RPMI8226 (cell line): ENCODE results near the gene EVA1A.

Source experiments
- DNase-seq: peaks from one replicate; pipeline ENCODE4 v3.0.0-alpha.2; 2015

Gene EVA1A

DNA sequence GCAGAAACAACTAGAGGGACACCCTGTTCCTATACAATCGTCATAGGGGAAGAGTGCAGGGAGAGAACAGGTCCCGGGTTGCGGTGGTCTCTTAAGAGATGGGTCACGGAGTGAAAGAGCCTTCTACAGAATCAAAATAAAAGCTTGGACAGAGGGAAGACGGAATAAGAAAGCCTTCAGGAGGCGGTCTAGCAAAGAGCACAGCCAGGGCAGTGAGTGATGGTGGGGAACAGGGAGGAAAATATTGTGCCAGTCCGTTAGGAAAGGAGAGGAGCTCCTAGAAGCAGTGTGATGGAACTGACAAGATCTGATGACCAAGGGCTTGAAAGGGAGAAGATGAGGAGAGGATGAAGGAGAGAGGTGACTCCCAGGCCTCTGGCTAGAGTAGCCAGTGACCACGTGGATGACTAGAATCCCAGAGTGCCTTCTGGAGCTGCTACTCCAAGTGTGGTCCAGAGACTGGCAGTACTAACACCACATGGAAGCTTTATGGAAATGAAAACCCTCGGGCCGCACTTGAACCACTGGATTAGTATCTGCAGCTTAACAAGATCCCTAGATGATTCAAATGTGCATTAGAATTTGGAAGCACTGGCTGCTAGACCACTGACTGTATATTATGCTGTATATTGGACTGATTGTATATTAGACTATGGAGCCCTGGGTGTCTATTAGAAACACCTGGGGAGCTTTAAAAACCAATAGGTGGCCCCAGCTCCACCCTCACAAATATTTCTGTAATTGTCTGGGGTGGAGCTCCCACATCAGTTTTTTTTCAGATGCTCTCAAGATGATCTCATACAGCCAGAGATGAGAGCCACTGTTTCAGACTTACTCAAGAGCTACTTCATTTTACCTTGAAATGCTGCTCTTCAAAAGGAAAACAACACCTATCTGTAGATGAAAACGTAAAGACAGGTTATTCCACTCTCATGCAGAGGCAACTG lies 1.1 kb upstream of the EVA1A start:
- no peak for DNase-seq

DNA sequence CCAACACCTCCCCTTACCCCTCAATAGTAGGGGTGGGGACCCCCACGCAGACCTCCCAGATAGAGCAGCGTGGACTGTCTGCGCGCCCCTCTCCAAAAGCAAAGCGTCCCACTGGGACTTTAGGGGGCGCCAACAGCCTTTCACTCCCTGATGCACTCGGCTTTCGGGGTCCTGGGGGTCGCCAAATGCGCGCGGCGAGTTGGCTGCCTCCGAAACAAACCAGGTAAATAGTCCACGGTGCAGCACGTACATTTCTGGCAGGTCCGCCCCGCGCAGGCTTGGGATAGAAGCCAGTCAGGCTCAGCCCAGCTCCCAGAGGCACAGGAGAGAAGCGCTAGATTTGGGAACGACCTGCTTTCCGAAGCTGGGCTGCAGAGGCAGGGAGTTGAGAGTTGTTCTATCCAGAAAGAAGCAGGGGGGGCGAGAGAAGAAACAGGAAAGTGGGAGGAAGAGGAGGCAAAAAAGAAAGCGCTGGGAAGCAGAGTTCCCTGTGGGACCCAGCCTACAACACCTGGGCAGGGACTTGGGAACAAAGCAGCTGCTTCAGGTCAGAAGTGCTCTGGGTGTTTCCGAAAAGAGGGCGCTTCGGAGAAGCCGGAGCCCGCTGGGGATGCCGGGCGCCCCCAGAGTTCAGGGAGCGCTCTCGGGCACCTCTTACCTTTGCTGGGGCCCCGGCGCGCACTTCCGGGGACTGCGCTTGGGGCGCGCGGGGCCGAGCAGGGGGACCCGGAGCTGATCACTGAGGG lies 544 bp downstream of the EVA1A start:
- DNase-seq = no peak

DNA sequence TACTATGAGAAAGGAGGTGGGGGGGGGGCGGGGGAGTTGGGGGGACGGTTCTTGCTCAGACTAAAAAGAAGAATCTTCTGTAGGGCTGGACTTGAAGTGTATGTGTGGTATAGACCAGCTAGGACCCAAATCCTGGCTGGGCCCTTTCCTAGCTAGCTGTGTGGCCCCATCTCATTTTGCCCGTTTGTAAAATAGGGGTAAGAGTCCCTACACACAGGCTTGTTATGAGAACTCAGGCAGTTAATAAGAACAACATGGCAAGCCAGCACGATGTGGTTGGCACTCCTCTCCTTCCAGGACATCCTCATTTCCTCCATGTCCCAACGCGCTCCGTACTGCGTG lies 1.1 kb downstream of the EVA1A start:
- no peak for DNase-seq

DNA sequence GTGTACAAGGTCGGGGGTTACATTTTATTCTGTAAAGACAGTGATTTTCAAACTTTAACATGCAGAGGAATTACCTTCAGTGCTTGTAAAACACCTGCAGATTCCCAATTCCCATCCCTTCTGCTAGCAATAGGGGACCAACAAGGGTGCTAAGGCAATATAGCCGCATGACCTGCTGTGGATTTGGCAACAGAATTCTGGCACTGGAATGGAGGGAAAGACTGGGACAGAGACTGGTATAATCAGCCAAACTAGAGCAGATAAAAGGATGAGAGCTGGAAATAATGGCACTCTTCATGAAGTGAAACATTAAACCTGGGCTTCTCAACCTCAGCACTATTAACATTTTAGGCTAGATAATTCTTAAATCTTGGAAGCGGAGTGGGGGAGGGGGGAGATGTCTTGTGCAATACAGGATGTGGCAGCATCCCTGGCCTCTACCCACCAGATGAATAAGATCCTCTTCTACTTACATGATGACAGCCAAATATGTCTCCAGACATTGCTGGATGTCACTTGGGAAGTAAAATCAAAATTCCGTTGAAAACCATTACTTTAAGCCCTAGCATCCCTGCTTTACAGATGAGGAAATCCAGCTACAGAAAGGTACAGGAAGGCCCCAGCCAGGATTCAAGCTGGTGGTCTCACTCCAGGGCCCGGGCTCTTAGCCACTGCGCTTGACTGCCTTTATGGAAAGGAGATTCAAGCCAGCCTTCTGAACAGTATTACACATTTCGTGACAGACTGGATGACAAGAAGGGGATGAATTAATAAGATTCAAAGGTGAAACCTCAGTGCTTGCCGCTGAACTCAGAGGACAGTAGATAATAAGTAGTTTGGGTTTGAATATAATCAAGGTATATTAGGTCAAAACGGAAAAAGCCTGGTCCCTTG lies 1.7 kb downstream of the EVA1A start:
- no peak for DNase-seq

DNA sequence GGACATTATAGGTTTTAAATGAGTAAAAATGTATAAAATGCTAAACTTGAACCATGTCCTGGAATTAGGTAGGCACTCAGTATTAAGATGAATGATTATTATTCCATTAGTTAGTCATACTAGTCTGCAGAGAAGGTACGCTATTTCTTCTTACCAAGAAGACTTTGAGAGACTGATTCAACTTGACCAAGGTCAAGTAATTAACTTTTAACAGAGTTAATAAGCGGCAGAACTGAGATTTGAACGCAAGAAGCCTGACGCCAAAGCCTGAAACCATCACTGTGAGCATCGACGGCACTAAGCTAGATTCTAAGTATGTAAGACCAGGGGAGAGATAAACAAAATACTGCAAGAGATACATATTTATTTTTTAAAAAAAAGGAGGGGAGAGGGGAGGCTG lies 2.6 kb downstream of the EVA1A start:
- no peak for DNase-seq

DNA sequence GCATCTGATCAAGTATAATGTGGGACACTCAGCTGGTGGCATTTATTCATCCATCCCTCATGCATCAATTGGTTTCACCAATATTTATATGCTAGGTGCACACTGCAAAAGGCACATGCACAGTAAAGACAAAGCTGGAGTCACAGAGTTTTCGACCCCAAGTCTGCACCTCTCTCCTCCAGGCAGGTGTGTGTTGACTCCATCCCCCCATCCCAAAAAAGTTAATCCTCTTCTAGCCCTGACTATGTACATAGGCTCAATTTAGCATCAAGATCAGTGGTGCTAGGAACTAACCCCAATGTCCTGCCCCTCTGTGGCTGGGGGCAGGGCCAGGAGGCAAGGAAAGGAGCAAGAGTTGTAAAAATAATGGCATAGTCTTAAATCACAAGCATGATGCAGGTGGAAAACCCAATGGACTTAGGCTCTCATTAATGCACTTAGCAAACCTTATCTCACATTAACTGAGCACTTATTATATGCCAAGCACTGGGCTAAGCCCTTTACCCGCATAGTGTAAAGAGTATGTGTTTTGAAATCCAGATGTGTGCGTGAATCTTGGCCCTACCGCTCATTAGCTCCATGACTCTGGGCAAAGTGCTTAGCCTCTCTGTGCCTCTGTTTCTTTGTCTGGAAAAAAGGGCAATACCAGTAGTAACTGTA lies 3.1 kb downstream of the EVA1A start:
- no peak for DNase-seq

DNA sequence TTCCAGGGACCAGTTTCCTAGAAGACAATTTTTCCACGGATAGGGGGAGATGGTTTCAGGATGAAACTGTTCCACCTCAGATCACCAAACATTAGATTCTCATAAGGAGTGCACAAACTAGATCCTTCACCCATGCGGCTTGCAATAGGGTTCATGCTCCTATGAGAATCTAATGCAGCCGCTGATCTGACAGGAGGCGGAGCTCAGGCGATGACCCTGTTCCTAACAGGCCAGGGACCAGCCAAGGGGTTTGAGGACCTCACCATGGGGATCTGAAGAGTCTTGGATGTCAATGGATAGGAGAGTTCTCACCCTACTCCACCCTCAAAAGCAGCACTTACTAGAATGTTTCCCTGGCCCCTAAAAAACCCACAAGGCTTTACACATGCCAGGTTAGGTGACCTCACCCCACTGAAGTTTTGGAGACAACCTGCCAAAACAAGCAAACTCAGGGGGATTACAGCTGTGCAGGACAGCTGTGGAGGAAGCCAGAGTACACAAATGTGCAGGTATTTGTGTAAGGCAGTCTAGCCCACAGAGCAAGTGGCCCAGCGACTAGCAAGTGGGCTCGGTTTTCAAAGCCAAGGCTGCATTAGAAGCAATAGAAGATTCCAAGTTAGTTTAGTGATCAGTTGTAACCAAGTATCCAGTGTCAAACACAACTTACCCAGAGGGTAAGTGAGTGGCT lies 3.9 kb downstream of the EVA1A start:
- DNase-seq = no peak

DNA sequence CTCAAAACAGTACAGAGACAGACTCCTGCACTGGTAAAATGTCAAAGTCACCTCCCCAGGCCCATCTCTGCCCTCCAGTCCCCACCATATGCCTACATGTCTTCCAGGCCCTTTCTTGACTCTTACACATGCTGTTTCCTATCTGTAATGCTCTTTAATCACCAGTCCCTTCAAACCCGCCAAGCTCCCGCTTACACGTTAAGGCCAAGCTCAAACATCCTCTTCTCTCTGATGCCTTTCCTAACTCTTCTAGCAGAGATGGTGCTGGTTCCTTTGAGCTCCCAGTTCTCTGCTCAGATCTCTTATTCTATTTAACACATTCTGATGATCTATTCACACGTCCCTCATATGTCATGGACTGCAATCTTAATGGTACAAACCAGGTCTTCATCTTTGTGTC lies 5.0 kb downstream of the EVA1A start:
- DNase-seq = no peak

DNA sequence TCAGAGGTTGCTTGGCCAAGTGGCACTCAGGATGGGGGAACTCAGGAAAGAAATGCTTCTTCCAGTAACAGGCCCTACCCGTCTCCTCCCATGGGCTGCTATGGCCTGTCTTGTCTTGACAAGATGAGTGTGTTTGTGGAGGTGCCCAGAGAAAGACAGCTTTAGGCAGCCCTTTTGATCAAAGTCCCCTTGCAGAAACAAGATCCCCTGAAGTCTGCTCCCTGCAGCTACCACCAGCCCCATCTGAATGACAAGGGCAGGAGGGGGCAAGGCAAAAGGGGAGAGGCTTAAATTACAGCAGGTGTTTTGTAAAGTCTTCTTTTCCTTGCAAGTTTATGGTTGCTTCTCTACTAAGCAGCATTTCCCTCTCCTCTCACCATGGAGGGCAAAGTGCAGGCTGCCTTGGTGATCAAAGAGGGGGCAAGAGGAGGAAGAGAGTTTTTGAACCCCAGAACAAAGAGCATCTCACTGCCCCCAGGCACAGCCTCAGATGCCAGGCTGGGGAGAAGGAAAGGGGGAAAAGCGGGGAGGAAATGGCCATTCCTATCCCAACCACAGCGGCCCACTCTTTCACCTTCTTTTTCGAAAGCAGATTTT lies 6.7 kb downstream of the EVA1A start:
- no peak for DNase-seq

DNA sequence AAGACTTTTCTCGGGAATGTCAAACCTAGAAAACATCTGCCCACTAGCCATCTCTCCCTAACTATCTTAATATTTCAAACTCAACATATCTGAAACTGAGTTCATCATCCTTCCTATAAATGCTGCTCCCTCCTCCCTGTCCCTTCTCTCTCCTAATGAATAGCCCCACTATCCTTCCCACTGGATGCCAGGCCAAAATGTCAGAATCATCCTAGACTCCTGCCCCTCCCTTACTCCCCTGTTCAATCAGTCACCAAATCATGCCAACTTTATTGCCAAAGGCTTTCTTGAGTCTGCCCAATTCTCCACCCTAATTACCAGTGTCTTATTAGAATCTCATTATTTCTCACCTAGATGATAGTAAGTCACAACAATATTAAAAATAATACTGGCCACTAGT lies 8.5 kb downstream of the EVA1A start:
- no peak for DNase-seq

DNA sequence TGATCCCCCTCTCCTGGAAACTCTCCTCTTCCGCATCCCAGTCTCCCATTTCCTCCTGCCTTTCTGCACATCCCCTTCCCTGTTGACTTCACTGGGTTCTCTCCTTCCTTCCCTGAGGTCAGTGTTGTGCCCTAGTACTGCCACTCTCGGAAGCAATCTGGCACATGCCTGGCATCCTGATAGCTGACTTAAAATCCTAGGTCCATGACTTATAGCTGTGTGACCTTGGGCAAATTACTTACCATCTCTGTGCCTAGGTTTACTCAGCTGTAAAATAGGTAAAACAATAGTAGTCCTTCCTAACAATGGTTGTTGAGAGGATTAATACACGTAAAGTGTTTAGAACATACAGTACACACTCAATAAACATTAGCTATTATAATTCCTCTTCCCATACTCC lies 9.3 kb downstream of the EVA1A start:
- no peak for DNase-seq

DNA sequence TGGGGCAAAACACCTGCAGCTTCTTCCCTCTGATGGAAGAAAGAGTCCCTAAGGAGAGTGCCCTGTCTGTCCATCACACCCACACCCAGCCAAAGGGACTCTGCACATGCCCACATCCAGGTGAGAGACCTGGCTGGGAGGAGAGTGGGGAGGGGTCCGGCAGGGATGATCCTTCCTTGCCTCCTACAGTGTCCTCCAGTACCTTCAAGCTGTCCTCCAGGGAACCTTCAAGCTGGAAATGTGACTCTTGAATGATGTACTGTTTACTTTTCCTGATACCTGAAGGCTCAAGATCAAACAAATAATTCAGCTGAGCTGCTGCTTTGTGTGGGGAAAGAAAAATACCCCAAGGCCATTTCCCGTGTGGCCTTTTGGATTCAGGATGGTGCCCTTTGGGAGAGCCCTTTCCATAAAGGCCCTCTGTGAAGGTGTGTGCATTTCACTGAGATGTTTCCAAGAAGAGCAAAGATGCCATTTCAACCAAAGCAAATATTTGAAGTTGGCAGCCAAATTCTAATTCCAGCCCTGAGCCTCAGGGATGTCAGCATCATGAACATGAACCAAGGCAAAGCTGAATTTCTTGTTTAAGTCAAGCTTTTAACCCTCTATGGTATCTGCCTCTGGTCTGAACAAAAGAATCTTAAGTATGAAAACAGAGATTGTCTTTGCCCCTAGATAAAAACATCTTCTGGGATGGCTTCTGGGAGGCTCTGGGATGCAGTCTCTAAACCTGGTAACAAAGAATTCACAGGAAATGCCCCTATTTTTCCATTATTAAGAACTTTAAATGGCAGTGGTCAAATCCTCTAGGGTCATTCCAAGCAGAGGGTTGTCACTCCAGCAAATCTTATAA lies 11.1 kb downstream of the EVA1A start:
- no peak for DNase-seq

DNA sequence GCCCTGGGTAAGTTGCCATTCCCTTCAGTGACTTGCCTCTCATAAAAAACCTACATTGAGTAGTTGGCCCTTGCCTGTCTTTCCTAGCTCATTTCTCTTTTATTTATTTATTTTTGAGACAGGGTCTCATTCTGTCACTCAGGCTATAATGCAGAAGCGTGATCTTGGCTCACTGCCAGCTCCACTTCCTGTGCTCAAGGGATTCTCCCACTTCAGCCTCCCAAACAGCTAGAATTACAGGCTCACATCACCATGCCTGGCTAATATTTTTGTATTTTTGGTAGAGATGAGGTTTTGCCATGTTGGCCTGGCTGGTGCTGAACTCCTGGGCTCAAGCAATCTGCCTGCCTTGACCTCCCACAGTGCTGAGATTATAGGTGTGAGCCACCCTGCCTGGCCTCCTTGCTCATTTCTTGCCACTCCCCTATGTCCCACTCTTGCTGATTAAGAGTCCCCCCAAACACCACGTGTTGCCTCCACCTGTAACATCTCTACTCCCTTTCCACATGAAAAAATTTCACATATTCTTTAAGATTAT lies 12.6 kb downstream of the EVA1A start:
- DNase-seq = peak; percentile 9

DNA sequence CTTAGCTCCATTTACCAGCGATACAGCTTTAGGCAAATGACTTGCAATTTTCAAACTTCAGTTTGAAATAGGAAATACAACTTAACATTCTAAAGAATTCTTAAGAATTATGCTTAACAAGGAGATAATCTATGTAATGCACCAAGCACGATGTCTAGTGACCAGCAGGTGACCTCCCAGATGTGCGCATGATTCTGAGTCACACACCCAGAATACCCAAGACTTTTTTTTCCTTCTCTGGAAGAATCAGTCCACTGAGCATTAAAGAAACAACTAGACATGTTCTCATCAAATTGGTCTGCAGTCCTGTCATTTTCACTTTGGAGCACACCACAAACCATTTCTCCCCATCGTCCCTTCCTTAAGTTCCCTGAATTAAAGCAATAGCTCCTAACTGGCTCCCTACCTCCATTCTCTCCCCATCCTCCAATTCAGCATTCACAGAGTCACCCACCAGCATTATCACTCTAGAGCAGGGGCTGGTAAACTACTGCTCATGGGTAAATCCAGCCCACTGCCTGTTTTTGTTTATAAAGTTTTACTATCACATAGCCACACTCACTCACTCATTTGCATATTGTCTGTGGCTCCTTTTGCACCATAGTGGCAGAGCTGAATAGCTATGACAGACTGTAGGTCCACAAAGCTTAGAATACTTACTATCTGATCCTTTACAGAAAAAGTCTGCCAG lies 13.2 kb downstream of the EVA1A start:
- no peak for DNase-seq

DNA sequence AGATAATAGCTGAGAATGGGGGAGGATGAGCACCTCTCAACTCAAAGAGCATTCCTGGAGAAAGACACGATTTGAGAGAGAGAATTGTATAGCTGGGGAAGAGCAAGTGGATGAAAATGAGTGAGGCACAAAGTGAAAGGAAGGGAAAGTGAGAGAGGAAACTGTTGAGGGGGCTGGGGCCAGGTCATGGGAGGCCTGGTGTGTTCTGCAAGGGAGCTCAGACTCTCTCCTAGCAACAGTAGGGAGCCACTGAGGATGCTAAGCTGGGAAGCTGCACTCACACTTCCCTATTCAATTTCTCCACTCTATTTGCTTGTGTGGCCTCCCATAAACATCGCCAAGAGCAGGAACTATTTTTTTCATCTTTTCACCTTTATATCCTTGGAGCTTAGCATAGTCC lies 14.8 kb downstream of the EVA1A start:
- no peak for DNase-seq

DNA sequence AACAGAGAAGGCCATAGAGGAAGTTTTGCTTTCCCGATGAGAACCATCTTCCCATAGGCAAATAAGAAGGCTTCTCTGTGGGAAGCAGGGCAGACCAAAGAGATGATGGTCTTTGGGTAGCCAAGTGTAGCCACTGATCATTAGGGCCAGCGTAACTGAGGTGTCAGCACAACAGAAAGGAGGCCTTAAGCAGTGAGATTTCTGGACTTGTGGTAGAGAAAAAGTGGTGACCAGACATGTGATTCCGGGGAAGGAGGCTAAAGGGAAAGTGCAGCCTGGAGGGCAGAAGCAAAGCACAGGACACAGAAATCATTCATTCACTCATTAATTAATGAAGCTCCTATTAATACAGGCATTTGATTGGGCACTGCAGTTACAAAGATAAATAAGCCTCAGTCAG lies 15.4 kb downstream of the EVA1A start:
- DNase-seq = no peak

DNA sequence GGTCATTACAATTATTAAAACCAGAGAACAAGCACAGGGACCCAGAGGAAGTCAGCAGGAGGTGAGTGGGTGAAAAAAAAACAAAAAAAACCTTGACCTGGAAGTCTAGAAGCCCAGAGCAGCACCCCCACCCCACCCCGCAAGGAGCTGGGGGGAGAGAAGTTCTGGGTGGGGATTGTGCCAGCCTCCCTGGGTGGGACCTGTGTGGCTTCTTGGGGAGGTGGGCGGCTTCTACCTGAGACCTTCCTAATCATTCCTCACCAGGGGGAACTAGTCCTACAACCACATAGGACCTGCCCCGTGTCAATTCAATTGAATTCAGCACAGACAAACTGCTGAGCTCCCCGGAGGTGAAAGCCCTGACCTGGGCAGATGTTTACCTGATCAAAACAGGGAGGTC lies 17.3 kb downstream of the EVA1A start:
- DNase-seq = no peak

DNA sequence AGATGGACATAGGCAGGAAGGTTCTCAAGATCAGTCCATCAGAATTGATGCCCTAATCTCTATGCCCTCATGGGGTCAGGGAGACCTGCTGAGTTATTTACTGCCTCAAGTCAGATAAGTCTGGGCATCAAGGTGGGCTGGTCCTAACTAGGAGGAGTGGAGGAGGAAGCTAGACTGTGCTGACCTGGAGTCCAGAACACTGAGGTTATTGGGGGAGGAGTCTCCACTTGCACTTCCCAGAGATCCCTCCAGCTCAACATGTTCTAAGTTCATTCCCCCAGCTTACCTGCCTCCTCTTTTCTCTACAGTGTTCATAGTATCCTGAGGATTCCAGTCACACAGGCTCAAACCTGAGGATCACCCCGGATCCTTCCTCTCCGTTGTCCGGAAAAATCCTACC lies 19.3 kb downstream of the EVA1A start:
- DNase-seq = no peak

DNA sequence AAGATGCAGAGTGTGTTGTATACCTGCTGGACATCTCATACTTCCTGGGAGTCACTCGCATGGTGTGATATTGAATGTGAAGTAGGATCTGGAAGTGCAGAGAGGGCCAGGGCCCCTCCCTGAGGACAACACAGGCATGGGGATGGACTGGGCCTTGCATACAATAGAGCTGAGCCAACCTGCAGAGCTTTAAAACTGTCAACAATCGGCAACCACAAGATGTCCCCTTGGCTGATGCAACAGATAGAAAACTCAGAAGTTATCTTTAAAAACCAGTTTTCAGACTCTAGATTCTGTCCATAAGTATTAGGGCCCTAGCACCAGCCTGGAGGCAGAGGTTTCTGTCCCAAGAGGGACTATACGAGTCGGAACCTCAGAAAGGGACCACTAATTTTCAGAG lies 19.7 kb downstream of the EVA1A start:
- no peak for DNase-seq
